ENCODE measurements around the gene ANKS1B.

Gene ANKS1B

DNA sequence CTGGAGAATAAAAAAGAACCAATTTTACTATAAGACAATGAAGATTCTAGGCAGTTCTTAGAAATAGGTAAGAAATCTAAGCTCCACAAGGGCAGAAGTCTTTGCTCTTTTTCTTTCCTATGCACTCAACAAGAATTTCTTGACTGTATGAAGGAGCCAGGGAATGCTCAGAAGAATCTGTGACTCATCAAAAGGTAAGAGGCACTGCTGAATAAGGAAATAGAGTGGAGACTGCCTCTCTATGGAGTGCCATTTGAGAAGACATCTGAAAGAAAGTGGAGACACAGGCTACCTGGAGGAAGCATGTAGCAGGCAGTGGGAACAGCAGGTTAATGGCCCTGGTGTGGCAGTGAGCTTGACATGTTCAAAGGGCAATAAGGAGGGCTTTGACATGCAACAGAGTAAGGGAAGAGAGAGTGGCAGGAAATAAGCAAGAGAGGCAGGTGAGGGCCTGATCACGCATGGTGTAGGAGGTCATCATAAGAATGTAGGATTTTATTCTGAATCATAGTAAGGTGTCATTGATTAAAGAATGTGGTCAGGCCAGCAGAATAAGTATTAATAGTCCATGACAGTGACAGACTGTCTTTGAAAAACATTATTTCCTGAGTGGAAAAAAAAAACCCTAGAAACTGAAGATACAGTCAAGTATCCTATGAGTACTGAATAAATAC, 783.9 kb downstream of the ANKS1B start:
- no peak for DNase-seq (ENCODE audit: low read depth)
- H3K4me3 ChIP-seq (ENCODE audit: low read depth, low read length): no peak overlapping the region
- TF ChIP-seq, protein P1, sequence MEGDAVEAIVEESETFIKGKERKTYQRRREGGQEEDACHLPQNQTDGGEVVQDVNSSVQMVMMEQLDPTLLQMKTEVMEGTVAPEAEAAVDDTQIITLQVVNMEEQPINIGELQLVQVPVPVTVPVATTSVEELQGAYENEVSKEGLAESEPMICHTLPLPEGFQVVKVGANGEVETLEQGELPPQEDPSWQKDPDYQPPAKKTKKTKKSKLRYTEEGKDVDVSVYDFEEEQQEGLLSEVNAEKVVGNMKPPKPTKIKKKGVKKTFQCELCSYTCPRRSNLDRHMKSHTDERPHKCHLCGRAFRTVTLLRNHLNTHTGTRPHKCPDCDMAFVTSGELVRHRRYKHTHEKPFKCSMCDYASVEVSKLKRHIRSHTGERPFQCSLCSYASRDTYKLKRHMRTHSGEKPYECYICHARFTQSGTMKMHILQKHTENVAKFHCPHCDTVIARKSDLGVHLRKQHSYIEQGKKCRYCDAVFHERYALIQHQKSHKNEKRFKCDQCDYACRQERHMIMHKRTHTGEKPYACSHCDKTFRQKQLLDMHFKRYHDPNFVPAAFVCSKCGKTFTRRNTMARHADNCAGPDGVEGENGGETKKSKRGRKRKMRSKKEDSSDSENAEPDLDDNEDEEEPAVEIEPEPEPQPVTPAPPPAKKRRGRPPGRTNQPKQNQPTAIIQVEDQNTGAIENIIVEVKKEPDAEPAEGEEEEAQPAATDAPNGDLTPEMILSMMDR (IDR thresholded peaks at IDR 0.05; ENCODE audit: control insufficient read depth, extremely low read depth, insufficient read depth): no peak

DNA sequence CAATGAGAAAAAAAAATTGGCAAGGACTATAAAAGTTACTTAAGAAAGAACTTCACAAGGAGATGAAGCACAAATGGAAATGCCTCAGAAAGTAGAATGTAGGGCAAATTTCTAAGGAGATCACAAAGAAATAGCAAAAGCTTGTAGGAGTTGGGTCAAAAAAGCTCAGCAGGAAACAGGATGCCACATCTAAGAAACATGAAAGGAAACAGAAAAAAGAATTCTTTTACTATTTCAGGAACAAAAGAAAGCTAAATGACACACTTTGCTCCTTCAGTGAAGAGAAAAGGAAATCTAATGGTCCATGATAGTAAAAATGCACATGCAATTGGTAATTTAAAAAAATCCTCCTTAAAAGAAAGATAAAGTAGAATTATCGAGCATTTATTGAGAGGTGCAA, 789.3 kb downstream of the ANKS1B start:
- no peak overlapping the region for H3K4me3 ChIP-seq (ENCODE audit: low read depth, low read length)
- TF ChIP-seq, protein P1 (IDR thresholded peaks at IDR 0.05; ENCODE audit: control insufficient read depth, extremely low read depth, insufficient read depth): no peak
- DNase-seq (ENCODE audit: low read depth): no peak

DNA sequence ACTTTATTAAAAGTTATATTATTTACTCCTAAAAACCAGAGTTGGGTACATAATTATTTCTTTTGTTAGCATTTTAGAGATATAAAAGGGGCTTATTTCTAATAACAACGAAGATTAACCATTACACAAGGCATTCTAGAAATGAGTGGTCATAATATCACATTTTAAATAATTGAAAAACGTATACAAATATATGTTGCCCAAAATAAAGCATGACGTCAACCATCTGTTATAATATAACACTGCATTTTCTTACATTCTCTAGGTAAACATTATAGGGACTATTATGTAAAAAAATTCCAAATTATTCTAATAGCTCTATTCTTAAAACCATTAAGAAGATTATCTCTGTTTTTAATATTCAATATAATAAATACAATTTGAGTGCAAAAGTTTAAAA, 792.2 kb downstream of the ANKS1B start:
- no peak overlapping the region for H3K4me3 ChIP-seq (ENCODE audit: low read depth, low read length)
- TF ChIP-seq, protein P1 (IDR thresholded peaks at IDR 0.05; ENCODE audit: control insufficient read depth, extremely low read depth, insufficient read depth): no peak
- no peak for DNase-seq (ENCODE audit: low read depth)

DNA sequence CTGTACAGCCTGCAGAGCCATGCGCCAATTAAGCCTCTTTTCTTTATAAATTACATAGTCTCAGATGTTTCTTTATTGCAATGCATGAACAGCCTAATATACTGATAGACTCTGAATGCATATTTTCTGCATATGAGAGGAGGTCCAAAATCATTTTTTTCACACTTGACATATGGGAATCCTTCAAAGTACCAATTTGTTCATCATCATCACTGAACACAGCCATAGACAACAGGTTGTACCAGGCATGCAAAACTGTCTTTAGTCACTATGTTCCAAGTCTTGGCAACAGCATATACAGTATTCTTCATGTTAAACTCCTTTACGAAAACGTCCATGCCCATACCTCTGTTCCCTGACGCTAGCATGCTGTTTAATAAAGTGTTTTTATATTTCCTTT, 807.9 kb downstream of the ANKS1B start:
- no peak overlapping the region for H3K4me3 ChIP-seq (ENCODE audit: low read depth, low read length)
- TF ChIP-seq, protein P1 (IDR thresholded peaks at IDR 0.05; ENCODE audit: control insufficient read depth, extremely low read depth, insufficient read depth): no peak
- no peak for DNase-seq (ENCODE audit: low read depth)

DNA sequence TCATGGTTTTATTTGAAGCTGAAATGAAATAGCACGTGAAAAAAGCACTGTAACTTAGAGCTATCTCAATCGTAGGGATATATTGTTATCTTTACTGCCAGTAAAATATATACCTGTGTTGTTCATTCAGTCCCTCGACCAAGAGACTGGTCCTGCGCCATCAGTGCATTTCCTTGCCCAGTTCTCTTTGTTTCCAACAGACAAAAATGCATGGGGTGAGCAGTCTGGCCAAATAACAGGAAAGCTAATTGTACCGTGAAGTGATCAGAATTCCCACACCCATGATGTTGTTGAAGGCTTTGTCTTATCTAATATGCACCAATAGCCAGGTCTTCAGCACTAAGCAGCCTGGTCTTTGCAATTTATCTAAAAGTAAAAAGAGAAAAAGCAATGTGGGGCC, 814.3 kb downstream of the ANKS1B start:
- TF ChIP-seq, protein P1 (IDR thresholded peaks at IDR 0.05; ENCODE audit: control insufficient read depth, extremely low read depth, insufficient read depth): no peak
- H3K4me3 ChIP-seq (ENCODE audit: low read depth, low read length): no peak overlapping the region
- no peak for DNase-seq (ENCODE audit: low read depth)

DNA sequence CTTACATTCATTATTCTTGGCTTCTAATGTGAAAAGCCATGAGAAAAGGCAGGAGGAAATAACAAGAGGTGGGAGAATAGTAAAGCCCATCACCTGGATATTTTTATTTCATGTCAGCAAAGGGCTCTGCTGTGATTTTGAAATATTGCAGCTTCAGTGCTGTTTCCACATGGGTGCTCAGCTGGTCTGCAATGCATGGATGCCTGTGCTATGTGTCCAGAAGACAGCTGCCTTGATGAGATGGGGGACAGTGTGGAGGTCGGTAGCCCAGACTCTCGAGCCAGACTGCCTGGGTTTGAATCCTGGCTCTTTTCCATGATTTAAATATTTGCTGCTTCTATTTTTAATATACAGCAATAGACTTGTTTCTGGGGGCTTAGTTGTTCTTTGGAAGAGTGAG, 814.7 kb downstream of the ANKS1B start:
- H3K4me3 ChIP-seq (ENCODE audit: low read depth, low read length): no peak overlapping the region
- TF ChIP-seq, protein P1 (IDR thresholded peaks at IDR 0.05; ENCODE audit: control insufficient read depth, extremely low read depth, insufficient read depth): no peak
- DNase-seq (ENCODE audit: low read depth): no peak

DNA sequence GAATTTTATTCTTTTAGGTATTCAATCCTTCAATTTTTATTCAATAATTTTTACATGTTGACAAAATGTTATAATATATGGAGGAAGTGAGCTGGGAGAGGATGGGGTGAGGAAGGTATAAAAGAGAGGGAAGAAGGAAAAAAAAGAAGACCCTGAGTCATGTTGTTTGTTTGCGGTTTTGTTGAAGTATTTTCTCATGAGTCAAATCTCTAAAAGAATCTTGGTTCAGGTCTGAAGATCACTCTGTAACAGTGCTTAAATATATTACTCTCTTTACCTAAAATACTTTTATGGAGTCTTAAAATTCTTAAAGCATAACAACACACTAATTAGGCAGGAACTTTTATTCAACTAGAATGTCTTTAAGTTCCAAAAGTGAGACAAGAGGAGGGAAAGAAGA, 826.8 kb downstream of the ANKS1B start:
- DNase-seq (ENCODE audit: low read depth): no peak
- no peak overlapping the region for H3K4me3 ChIP-seq (ENCODE audit: low read depth, low read length)
- TF ChIP-seq, protein P1 (IDR thresholded peaks at IDR 0.05; ENCODE audit: control insufficient read depth, extremely low read depth, insufficient read depth): no peak
